Smooth muscle cell (in vitro differentiated cells): Measurements from ENCODE around the gene CALCOCO2. TPM values are rescaled to one million over a fixed set of nuclear protein-coding genes. Genes with fewer than 3 reads are reported as not detected.

Experiments used
- DNase-seq: peaks from one replicate; lab custom pipeline; 2025; ENCODE audit not compliant: unreplicated experiment; lab: John Stamatoyannopoulos, UW
- H2AFZ ChIP-seq: fragments of 200-600 bp; sonication (generic); 2 replicates; pipeline ENCODE4 v1.6.0; 2016; ENCODE audit warnings: antibody characterized with exemption, low read depth, mild to moderate bottlenecking
- H3F3A ChIP-seq: fragments of 200-600 bp; sonication (generic); 2 replicates; pipeline ENCODE4 v1.6.0; 2017; ENCODE audit warnings: antibody characterized with exemption, low read depth
- H3K27ac ChIP-seq: fragments of 200-600 bp; sonication (generic); 2 replicates; pipeline ENCODE4 v1.5.1; 2016; ENCODE audit warnings: low read depth, mild to moderate bottlenecking
- H3K27me3 ChIP-seq: fragments of 200-600 bp; sonication (generic); 2 replicates; pipeline ENCODE4 v1.6.1; 2016; ENCODE audit warnings: low read depth, mild to moderate bottlenecking
- H3K36me3 ChIP-seq: fragments of 200-600 bp; sonication (generic); 2 replicates; pipeline ENCODE4 v1.5.1; 2016; ENCODE audit warnings: low read depth
- H3K4me1 ChIP-seq: fragments of 200-600 bp; sonication (generic); 2 replicates; pipeline ENCODE4 v1.5.1; 2016; ENCODE audit warnings: low read depth
- H3K4me2 ChIP-seq: fragments of 200-600 bp; sonication (generic); 2 replicates; pipeline ENCODE4 v1.6.0; 2016; ENCODE audit warnings: mild to moderate bottlenecking
- H3K4me3 ChIP-seq: fragments of 200-600 bp; sonication (generic); 2 replicates; pipeline ENCODE4 v1.5.1; 2016; ENCODE audit warnings: mild to moderate bottlenecking
- H3K79me2 ChIP-seq: fragments of 200-600 bp; sonication (generic); 2 replicates; pipeline ENCODE4 v1.6.0; 2016; ENCODE audit warnings: low read depth, mild to moderate bottlenecking
- H3K9ac ChIP-seq: fragments of 200-600 bp; sonication (generic); 2 replicates; pipeline ENCODE4 v1.6.0; 2016; ENCODE audit warnings: low read depth
- H3K9me3 ChIP-seq: fragments of 200-600 bp; sonication (generic); replicated peaks from 2 replicates; pipeline ENCODE4 v1.5.1; 2016; ENCODE audit warnings: low read depth
- H4K20me1 ChIP-seq: fragments of 200-600 bp; sonication (generic); 2 replicates; pipeline ENCODE4 v1.6.0; 2016; ENCODE audit warnings: low read depth
- CTCF ChIP-seq: fragments of 200-600 bp; sonication (generic); IDR thresholded peaks from 2 replicates; pipeline ENCODE4 v1.5.1; 2017; ENCODE audit warnings: borderline replicate concordance, mild to moderate bottlenecking, antibody characterized with exemption; ENCODE audit not compliant: insufficient read depth, poor library complexity, severe bottlenecking
- WGBS: methylation state at CpG from one replicate; pipeline ENCODE4 v1.1.7; 2016; ENCODE audit warnings: low lambda C conversion rate; 5-methylcytosine and 5-hydroxymethylcytosine counted together
- polyA plus RNA-seq: library from polyadenylated mRNA; unstranded; fragments of >200 nt; fragmentation: Nextera tagmentation; extraction: Ambion mirVana; gene quantifications from 2 replicates; pipeline ENCODE4 v1.2.1, GENCODE V29; 2016
- total RNA-seq: library from RNA; depleted of rRNA; stranded (reverse); fragments of >200 nt; gene quantifications from 2 replicates; pipeline ENCODE4 v1.2.3, GENCODE V29; 2014

The CALCOCO2 gene
- total and polyA plus RNA-seq, 2 experiments from 2014 or later = 52.5 to 55.7 TPM

GRCh38 chr17:48894886-48895285 is 64.1 kb downstream of the CALCOCO2 start:
- Histone ChIP-seq H3K4me3 (no peak overlapping the region), H4K20me1 (no peaks in the 10 kb centered on the region), H3K4me2 (no peak overlapping the region), H3K9ac (no peak overlapping the region), H3K27ac (no peak overlapping the region), H3K9me3 (no peaks in the 10 kb centered on the region), H3K4me1 (peaks cover 6% of the 10 kb centered on the region), H3F3A (peaks cover 6% of the 10 kb centered on the region), H3K27me3 (no peaks in the 10 kb centered on the region), H3K36me3 (no peaks in the 10 kb centered on the region), H2AFZ (no peak overlapping the region), H3K79me2 (peaks cover 24% of the 10 kb centered on the region)
- TF ChIP-seq CTCF = no peak
- DNase-seq = no peak
- WGBS = 93% methylated on average over 3 of the region's 3 CpGs

GRCh38 chr17:48901241-48901640 is 70.4 kb downstream of the CALCOCO2 start:
- H3K4me3 ChIP-seq = no peak overlapping the region
- H3K4me2 ChIP-seq = no peak overlapping the region
- no peaks in the 10 kb centered on the region for H3K4me1 ChIP-seq
- WGBS = 87% methylated on average over 1 of the region's 1 CpG
- H3F3A ChIP-seq = no peaks in the 10 kb centered on the region
- no peak for TF ChIP-seq CTCF
- no peaks in the 10 kb centered on the region for H3K27me3 ChIP-seq
- no peak overlapping the region for H2AFZ ChIP-seq
- no peak for DNase-seq
- H3K27ac ChIP-seq = no peak overlapping the region
- no peaks in the 10 kb centered on the region for H3K9me3 ChIP-seq
- H3K79me2 ChIP-seq = peaks cover 7% of the 10 kb centered on the region
- H3K36me3 ChIP-seq = no peaks in the 10 kb centered on the region
- H4K20me1 ChIP-seq = no peaks in the 10 kb centered on the region
- H3K9ac ChIP-seq = no peak overlapping the region

- H2AFZ ChIP-seq = no peak overlapping the region
- H3K4me2 ChIP-seq = no peak overlapping the region
- H3K27me3 ChIP-seq = no peaks in the 10 kb centered on the region
- H3K4me1 ChIP-seq = no peaks in the 10 kb centered on the region
- no peaks in the 10 kb centered on the region for H3K36me3 ChIP-seq
- H4K20me1 ChIP-seq = no peaks in the 10 kb centered on the region
- WGBS = 100% methylated on average over 1 of the region's 1 CpG
- no peaks in the 10 kb centered on the region for H3K9me3 ChIP-seq
- H3K9ac ChIP-seq = no peak overlapping the region
- no peak overlapping the region for H3K4me3 ChIP-seq
- H3K79me2 ChIP-seq = peaks cover 19% of the 10 kb centered on the region
- no peak for DNase-seq
- no peak for TF ChIP-seq CTCF
- H3K27ac ChIP-seq = no peak overlapping the region
- no peaks in the 10 kb centered on the region for H3F3A ChIP-seq
Observed at GRCh38 chr17:48903401-48903800, 72.6 kb downstream of the CALCOCO2 start.

- Histone ChIP-seq H3K27me3 (no peaks in the 10 kb centered on the region), H3K36me3 (no peaks in the 10 kb centered on the region), H3K9ac (no peak overlapping the region), H4K20me1 (peaks cover 5% of the 10 kb centered on the region), H3K79me2 (peaks cover 25% of the 10 kb centered on the region), H3K27ac (no peak overlapping the region), H3K4me1 (peaks cover 2% of the 10 kb centered on the region), H3F3A (peaks cover 3% of the 10 kb centered on the region), H3K4me2 (no peak overlapping the region), H2AFZ (no peak overlapping the region), H3K9me3 (no peaks in the 10 kb centered on the region), H3K4me3 (no peak overlapping the region)
- 94% methylated on average over 7 of the region's 7 CpGs for WGBS
- TF ChIP-seq CTCF = no peak
- DNase-seq = no peak
Observed at GRCh38 chr17:48904428-48904827, 73.6 kb downstream of the CALCOCO2 start.
